Keratinocyte (primary cell): ENCODE results near the gene BEND5. TPM values are rescaled to one million over a fixed set of nuclear protein-coding genes. Genes with fewer than 3 reads are reported as not detected.

ENCODE experiments used
- DNase-seq: peaks from one replicate; pipeline ENCODE4 v3.0.0-alpha.2; 2011; ENCODE audit warnings: low read depth, missing footprints, low spot score
- FAIRE-seq: peaks from 2 replicates; lab custom pipeline; 2011; peaks lifted over from hg19 to GRCh38; lab: Jason Lieb, UNC
- H2AFZ ChIP-seq: 2 replicates; pipeline ENCODE4 v1.6.0; 2012; ENCODE audit warnings: low read length, control low read depth, inconsistent platforms; ENCODE audit not compliant: control insufficient read depth
- H3K27ac ChIP-seq: 2 replicates; pipeline ENCODE4 v1.5.1; 2011; ENCODE audit warnings: low read length; ENCODE audit not compliant: control insufficient read depth, insufficient read depth
- H3K27me3 ChIP-seq: 3 replicates; pipeline ENCODE4 v1.6.0; 2011; ENCODE audit warnings: low read length; ENCODE audit not compliant: control insufficient read depth, insufficient read depth; ENCODE audit errors: extremely low read depth
- H3K36me3 ChIP-seq, 2 experiments: 2 replicates in 1 of 2; 3 replicates in 1 of 2; pipeline ENCODE4 v1.5.1; 2011; ENCODE audit warnings: low read length in 2 of 2, mild to moderate bottlenecking in 1 of 2; ENCODE audit not compliant: control insufficient read depth in 2 of 2, insufficient read depth in 2 of 2; ENCODE audit errors: extremely low read depth in 1 of 2
- H3K4me1 ChIP-seq: 3 replicates; pipeline ENCODE4 v1.5.1; 2011; ENCODE audit warnings: low read length; ENCODE audit not compliant: control insufficient read depth, insufficient read depth; ENCODE audit errors: extremely low read depth
- H3K4me2 ChIP-seq: 3 replicates; pipeline ENCODE4 v1.6.0; 2011; ENCODE audit warnings: low read depth, low read length; ENCODE audit not compliant: control insufficient read depth, insufficient read depth; ENCODE audit errors: extremely low read depth
- H3K4me3 ChIP-seq, 3 experiments: fragments of 200-600 bp in 1 of 3; sonication (generic) in 1 of 3; 2 replicates in 2 of 3; 3 replicates in 1 of 3; pipeline ENCODE4 v1.5.1; 2011 to 2016; ENCODE audit warnings: low read length in 3 of 3, mild to moderate bottlenecking in 3 of 3, control low read depth in 2 of 3, inconsistent platforms in 1 of 3, low read depth in 1 of 3, mixed read lengths in 1 of 3, mixed run types in 1 of 3, moderate library complexity in 1 of 3; ENCODE audit not compliant: control insufficient read depth in 2 of 3, insufficient read depth in 2 of 3; ENCODE audit errors: extremely low read depth in 1 of 3
- H3K79me2 ChIP-seq: 2 replicates; pipeline ENCODE4 v1.6.0; 2012; ENCODE audit warnings: low read length; ENCODE audit not compliant: control insufficient read depth, insufficient read depth
- H3K9ac ChIP-seq: 3 replicates; pipeline ENCODE4 v1.6.0; 2011; ENCODE audit warnings: low read length; ENCODE audit not compliant: control insufficient read depth, insufficient read depth; ENCODE audit errors: extremely low read depth
- H3K9me1 ChIP-seq: 3 replicates; pipeline ENCODE4 v1.6.0; 2011; ENCODE audit warnings: low read length; ENCODE audit not compliant: control insufficient read depth, insufficient read depth; ENCODE audit errors: extremely low read depth
- H3K9me3 ChIP-seq: 2 replicates; pipeline ENCODE4 v1.5.1; 2012; ENCODE audit warnings: low read depth, low read length; ENCODE audit not compliant: control insufficient read depth
- H4K20me1 ChIP-seq: 3 replicates; pipeline ENCODE4 v1.6.0; 2011; ENCODE audit warnings: low read length; ENCODE audit not compliant: control insufficient read depth, insufficient read depth; ENCODE audit errors: extremely low read depth
- EZH2 ChIP-seq: IDR thresholded peaks from one replicate; pipeline ENCODE4 v1.6.1; 2012; ENCODE audit warnings: inconsistent platforms, mild to moderate bottlenecking, low read length, moderate library complexity
- dilution Hi-C: fragments of 300-500 bp; cut with MboI; formaldehyde crosslinking; loops from one replicate; pipeline ENCODE4 v1.7.0; 2020; ENCODE audit warnings: low sequenced_read_pairs; ENCODE audit not compliant: extremely low pct_ligation_motif_present
- polyA plus RNA-seq, 5 experiments: library from polyadenylated mRNA; depleted of rRNA in 3 of 5; stranded (reverse) in 3 of 5; stranded (forward) in 1 of 5; unstranded in 1 of 5; fragments of >200 nt; gene quantifications; 1 replicate in 1 of 5; 2 replicates in 3 of 5; 3 replicates in 1 of 5; pipeline versions ENCODE4 v1.2.1 to v1.2.3, GENCODE V29; 2011 to 2012; ENCODE audit warnings: missing spikeins in 2 of 5, low read depth in 1 of 5, low replicate concordance in 1 of 5
- TF ChIP-seq, protein P1 (sequence below), 3 experiments: IDR thresholded peaks in 1 of 3; conservative IDR thresholded peaks in 1 of 3; optimal IDR thresholded peaks in 1 of 3; 2 replicates in 2 of 3; 3 replicates in 1 of 3; pipeline versions ENCODE3 to v1.5.1; 2011; ENCODE audit warnings: low read length in 3 of 3, mild to moderate bottlenecking in 3 of 3, moderate library complexity in 2 of 3, control low read depth in 1 of 3, inconsistent platforms in 1 of 3; ENCODE audit not compliant: insufficient read depth in 2 of 3; ENCODE audit errors: extremely low read depth in 1 of 3

The BEND5 gene
- polyA plus RNA-seq, 1 donor (not counting 4 experiments of a cell fraction or from before 2014, with no cell fraction given), result not detected

GRCh38 chr1:48784301-48784700 is 7.6 kb upstream of the BEND5 start:
- Histone ChIP-seq H3K9me3 (no peaks in the 10 kb centered on the region), H2AFZ (no peak overlapping the region), H3K4me3 (no peak overlapping the region), H4K20me1 (no peaks in the 10 kb centered on the region), H3K27me3 (no peaks in the 10 kb centered on the region), H3K79me2 (no peaks in the 10 kb centered on the region), H3K27ac (no peak overlapping the region), H3K9ac (no peak overlapping the region), H3K36me3 (no peaks in the 10 kb centered on the region), H3K4me1 (no peaks in the 10 kb centered on the region), H3K9me1 (no peaks in the 10 kb centered on the region), H3K4me2 (no peak overlapping the region)
- dilution Hi-C loops, result no loop called here
- no peak for FAIRE-seq
- TF ChIP-seq, protein P1, sequence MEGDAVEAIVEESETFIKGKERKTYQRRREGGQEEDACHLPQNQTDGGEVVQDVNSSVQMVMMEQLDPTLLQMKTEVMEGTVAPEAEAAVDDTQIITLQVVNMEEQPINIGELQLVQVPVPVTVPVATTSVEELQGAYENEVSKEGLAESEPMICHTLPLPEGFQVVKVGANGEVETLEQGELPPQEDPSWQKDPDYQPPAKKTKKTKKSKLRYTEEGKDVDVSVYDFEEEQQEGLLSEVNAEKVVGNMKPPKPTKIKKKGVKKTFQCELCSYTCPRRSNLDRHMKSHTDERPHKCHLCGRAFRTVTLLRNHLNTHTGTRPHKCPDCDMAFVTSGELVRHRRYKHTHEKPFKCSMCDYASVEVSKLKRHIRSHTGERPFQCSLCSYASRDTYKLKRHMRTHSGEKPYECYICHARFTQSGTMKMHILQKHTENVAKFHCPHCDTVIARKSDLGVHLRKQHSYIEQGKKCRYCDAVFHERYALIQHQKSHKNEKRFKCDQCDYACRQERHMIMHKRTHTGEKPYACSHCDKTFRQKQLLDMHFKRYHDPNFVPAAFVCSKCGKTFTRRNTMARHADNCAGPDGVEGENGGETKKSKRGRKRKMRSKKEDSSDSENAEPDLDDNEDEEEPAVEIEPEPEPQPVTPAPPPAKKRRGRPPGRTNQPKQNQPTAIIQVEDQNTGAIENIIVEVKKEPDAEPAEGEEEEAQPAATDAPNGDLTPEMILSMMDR (optimal IDR thresholded peaks at IDR 0.05 in 1 of 3, IDR thresholded peaks at IDR 0.05 in 1 of 3, conservative IDR thresholded peaks at IDR 0.05 in 1 of 3; ENCODE audit: extremely low read depth in 1 of 3, insufficient read depth in 2 of 3, low read length in 3 of 3), result no peak
- no peak for TF ChIP-seq EZH2
- no peak for DNase-seq

DNA sequence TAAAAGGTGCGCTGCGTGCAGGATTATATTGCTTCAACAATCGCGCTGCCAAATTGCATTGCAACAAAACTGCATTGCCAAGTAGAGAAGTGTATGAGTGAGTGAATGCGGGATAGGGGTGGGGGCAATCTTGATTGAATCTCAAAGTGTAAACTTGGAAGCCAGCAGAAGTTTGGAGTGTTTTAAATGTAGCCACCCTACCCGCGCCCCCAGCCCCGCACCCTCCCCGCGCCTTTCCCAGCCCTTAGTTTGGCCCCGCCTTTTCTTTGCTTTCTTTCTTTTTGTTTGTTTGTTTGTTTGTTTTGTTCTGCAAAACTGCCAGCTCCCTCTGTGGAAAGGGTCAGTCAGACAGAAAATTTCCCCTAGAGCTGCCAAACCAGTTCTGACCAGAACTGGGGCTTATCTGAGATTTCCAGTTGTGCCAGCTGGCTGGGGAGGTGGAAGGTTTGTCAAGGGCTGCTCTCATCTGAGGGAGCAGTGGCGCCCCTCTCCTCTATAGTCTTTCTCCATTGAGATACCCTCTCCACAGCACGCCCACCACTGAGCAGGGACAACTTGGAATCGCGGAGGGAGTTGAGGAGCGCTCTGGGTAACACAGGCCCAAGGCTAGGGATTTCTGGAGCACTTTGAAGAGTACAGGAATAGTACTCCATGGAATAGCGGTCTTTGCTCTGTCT is 666 bp upstream of the BEND5 start:
- TF ChIP-seq, protein P1 (optimal IDR thresholded peaks at IDR 0.05 in 1 of 3, IDR thresholded peaks at IDR 0.05 in 1 of 3, conservative IDR thresholded peaks at IDR 0.05 in 1 of 3; ENCODE audit: extremely low read depth in 1 of 3, insufficient read depth in 2 of 3, low read length in 3 of 3), result no peak
- TF ChIP-seq EZH2, result peak; percentile 28
- Histone ChIP-seq H3K4me1 (no peaks in the 10 kb centered on the region), H3K4me2 (peak overlapping the region; percentile 37), H3K4me3 (peak overlapping the region in 1 of 3 experiments; percentile 20), H2AFZ (no peak overlapping the region), H3K79me2 (no peaks in the 10 kb centered on the region), H3K9ac (no peak overlapping the region), H3K36me3 (no peaks in the 10 kb centered on the region), H3K27ac (no peak overlapping the region), H3K27me3 (peaks cover 38% of the 10 kb centered on the region), H4K20me1 (no peaks in the 10 kb centered on the region), H3K9me1 (no peaks in the 10 kb centered on the region), H3K9me3 (no peaks in the 10 kb centered on the region)
- dilution Hi-C loops, result no loop called here
- FAIRE-seq (no peak), DNase-seq (no peak)
